HepG2 (cell line): ENCODE measurements around the gene ELP6. TPM values are rescaled to one million over a fixed set of nuclear protein-coding genes. Genes with fewer than 3 reads are reported as not detected.

Source experiments
- ARNT ChIP-seq: fragments of 450-650 bp; IDR thresholded peaks from 2 replicates; pipeline ENCODE4 v1.6.1; 2017
- CENPT ChIP-seq: sonication (generic); formaldehyde crosslinking; IDR thresholded peaks from 2 replicates; pipeline ENCODE4 v1.8.0; 2022; ENCODE audit warnings: low read depth, mild to moderate bottlenecking, moderate library complexity, missing genetic modification reagents
- DNMT3B ChIP-seq: conservative IDR thresholded peaks from 2 replicates; pipeline ENCODE4 v1.6.1; 2016; ENCODE audit warnings: missing biosample characterization, control low read depth
- FOSL2 ChIP-seq: sonication (generic); formaldehyde crosslinking; IDR thresholded peaks from 2 replicates; pipeline ENCODE4 v1.4.0; 2020; ENCODE audit warnings: missing genetic modification reagents
- GATAD2A ChIP-seq: IDR thresholded peaks from 2 replicates; pipeline ENCODE4 v1.6.1; 2016
- HMG20A ChIP-seq: IDR thresholded peaks from 2 replicates; pipeline ENCODE4 v1.6.1; 2016; ENCODE audit warnings: borderline replicate concordance
- HNRNPK ChIP-seq: fragments of 200-400 bp; formaldehyde crosslinking; IDR thresholded peaks from 2 replicates; pipeline ENCODE4 v1.6.1; 2018; ENCODE audit warnings: low read length, low read depth, moderate library complexity, mild to moderate bottlenecking; ENCODE audit not compliant: poor library complexity, severe bottlenecking
- HNRNPLL ChIP-seq: fragments of 200-400 bp; formaldehyde crosslinking; IDR thresholded peaks from 2 replicates; pipeline ENCODE4 v1.6.1; 2017; ENCODE audit warnings: mild to moderate bottlenecking, low read depth, low read length; ENCODE audit not compliant: poor library complexity, severe bottlenecking
- KLF6 ChIP-seq: IDR thresholded peaks from 2 replicates; pipeline ENCODE4 v1.8.0; 2016; ENCODE audit warnings: missing biosample characterization, missing genetic modification reagents
- MED1 ChIP-seq: sonication (generic); formaldehyde crosslinking; IDR thresholded peaks from 2 replicates; pipeline ENCODE4 v1.4.0; 2020; ENCODE audit warnings: missing genetic modification reagents
- PHF20 ChIP-seq: sonication (generic); formaldehyde crosslinking; IDR thresholded peaks from 2 replicates; pipeline ENCODE4 v1.5.0; 2020; ENCODE audit warnings: mild to moderate bottlenecking, missing genetic modification reagents
- RBFOX2 ChIP-seq: fragments of 200-400 bp; formaldehyde crosslinking; IDR thresholded peaks from 2 replicates; pipeline ENCODE4 v1.6.1; 2017; ENCODE audit warnings: low read depth, mild to moderate bottlenecking, low read length
- SALL2 ChIP-seq: sonication (generic); formaldehyde crosslinking; IDR thresholded peaks from 2 replicates; pipeline ENCODE4 v1.8.1; 2023; ENCODE audit warnings: mild to moderate bottlenecking, missing genetic modification reagents, inconsistent platforms
- SNAI1 ChIP-seq: sonication (generic); formaldehyde crosslinking; IDR thresholded peaks from 2 replicates; pipeline ENCODE4 v1.5.0; 2020; ENCODE audit warnings: mild to moderate bottlenecking, missing genetic modification reagents, borderline replicate concordance
- TBX2 ChIP-seq: sonication (generic); formaldehyde crosslinking; IDR thresholded peaks from 2 replicates; pipeline ENCODE4 v1.5.0; 2020; ENCODE audit warnings: missing genetic modification reagents, mild to moderate bottlenecking, borderline replicate concordance
- TEAD2 ChIP-seq: sonication (generic); formaldehyde crosslinking; IDR thresholded peaks from 2 replicates; pipeline ENCODE4 v1.9.0; 2021; ENCODE audit warnings: missing genetic modification reagents
- ZFP36L1 ChIP-seq: sonication (generic); formaldehyde crosslinking; IDR thresholded peaks from 2 replicates; pipeline ENCODE4 v1.8.0; 2022; ENCODE audit warnings: mild to moderate bottlenecking, missing genetic modification reagents, moderate library complexity
- ZFX ChIP-seq: sonication (generic); formaldehyde crosslinking; IDR thresholded peaks from 2 replicates; pipeline ENCODE4 v1.4.0; 2020; ENCODE audit warnings: mild to moderate bottlenecking, low read depth, missing genetic modification reagents, moderate library complexity
- ZKSCAN5 ChIP-seq: sonication (generic); formaldehyde crosslinking; IDR thresholded peaks from 2 replicates; pipeline ENCODE4 v1.5.1; 2020; ENCODE audit warnings: mild to moderate bottlenecking, missing genetic modification reagents
- ZMYM2 ChIP-seq: sonication (generic); formaldehyde crosslinking; IDR thresholded peaks from 2 replicates; pipeline ENCODE4 v1.8.0; 2022; ENCODE audit warnings: mild to moderate bottlenecking, missing genetic modification reagents
- ZNF143 ChIP-seq: sonication (generic); formaldehyde crosslinking; IDR thresholded peaks from 2 replicates; pipeline ENCODE4 v1.4.0; 2020; ENCODE audit warnings: missing genetic modification reagents
- ZNF263 ChIP-seq: sonication (generic); formaldehyde crosslinking; IDR thresholded peaks from 2 replicates; pipeline ENCODE4 v1.4.0; 2020; ENCODE audit warnings: missing genetic modification reagents
- ZNF644 ChIP-seq: IDR thresholded peaks from 2 replicates; pipeline ENCODE4 v1.6.1; 2016; ENCODE audit warnings: low read depth
- ZNF766 ChIP-seq: sonication (generic); formaldehyde crosslinking; IDR thresholded peaks from 2 replicates; pipeline ENCODE4 v1.5.0; 2020; ENCODE audit warnings: missing genetic modification reagents, borderline replicate concordance
- ZNF782 ChIP-seq: sonication (generic); formaldehyde crosslinking; IDR thresholded peaks from 2 replicates; pipeline ENCODE4 v1.4.0; 2020; ENCODE audit warnings: missing genetic modification reagents, mild to moderate bottlenecking, borderline replicate concordance
- ZSCAN31 ChIP-seq: sonication (generic); formaldehyde crosslinking; IDR thresholded peaks from 2 replicates; pipeline ENCODE4 v1.5.0; 2020; ENCODE audit warnings: low read depth, mild to moderate bottlenecking, missing genetic modification reagents
- polyA plus RNA-seq, 8 experiments: library from polyadenylated mRNA; depleted of rRNA in 3 of 8; stranded (reverse) in 7 of 8; unstranded in 1 of 8; fragments of >200 nt; fragmentation: Illumina TruSeq in 4 of 8; extraction: Trizol in 4 of 8; gene quantifications; 2 replicates each; pipeline versions ENCODE4 v1.2.1 to v1.2.3, GENCODE V29; 2011 to 2016; ENCODE audit warnings: low read depth in 4 of 8, missing spikeins in 1 of 8, mixed read lengths in 1 of 8; ENCODE audit not compliant: insufficient read depth in 1 of 8
- total RNA-seq, 5 experiments: library from RNA; depleted of rRNA; stranded (reverse); fragments of >200 nt; fragmentation: Illumina TruSeq; extraction: Trizol; gene quantifications; 2 replicates each; pipeline ENCODE4 v1.2.3, GENCODE V29; 2016; ENCODE audit warnings: low read depth in 1 of 5
- TF ChIP-seq, protein P1 (sequence below): IDR thresholded peaks from 2 replicates; pipeline ENCODE4 v1.6.1; 2016; ENCODE audit warnings: low read depth, control low read depth
- TF ChIP-seq, protein P2 (sequence below): sonication (generic); formaldehyde crosslinking; IDR thresholded peaks from 2 replicates; pipeline ENCODE4 v1.4.0; 2020; ENCODE audit warnings: low read depth, mild to moderate bottlenecking, missing genetic modification reagents
- TF ChIP-seq, protein P3 (sequence below): sonication (generic); formaldehyde crosslinking; IDR thresholded peaks from 2 replicates; pipeline ENCODE4 v1.8.0; 2022; ENCODE audit warnings: mild to moderate bottlenecking, missing genetic modification reagents, moderate library complexity
- TF ChIP-seq, protein P4 (sequence below): IDR thresholded peaks from 2 replicates; pipeline ENCODE4 v1.6.1; 2012; ENCODE audit warnings: inconsistent platforms

The ELP6 gene
- total and polyA plus RNA-seq, 2 of the 13 experiments (the other 11 are each of a cell fraction or from before 2014, with no cell fraction given), result 45.0 to 49.3 TPM

DNA sequence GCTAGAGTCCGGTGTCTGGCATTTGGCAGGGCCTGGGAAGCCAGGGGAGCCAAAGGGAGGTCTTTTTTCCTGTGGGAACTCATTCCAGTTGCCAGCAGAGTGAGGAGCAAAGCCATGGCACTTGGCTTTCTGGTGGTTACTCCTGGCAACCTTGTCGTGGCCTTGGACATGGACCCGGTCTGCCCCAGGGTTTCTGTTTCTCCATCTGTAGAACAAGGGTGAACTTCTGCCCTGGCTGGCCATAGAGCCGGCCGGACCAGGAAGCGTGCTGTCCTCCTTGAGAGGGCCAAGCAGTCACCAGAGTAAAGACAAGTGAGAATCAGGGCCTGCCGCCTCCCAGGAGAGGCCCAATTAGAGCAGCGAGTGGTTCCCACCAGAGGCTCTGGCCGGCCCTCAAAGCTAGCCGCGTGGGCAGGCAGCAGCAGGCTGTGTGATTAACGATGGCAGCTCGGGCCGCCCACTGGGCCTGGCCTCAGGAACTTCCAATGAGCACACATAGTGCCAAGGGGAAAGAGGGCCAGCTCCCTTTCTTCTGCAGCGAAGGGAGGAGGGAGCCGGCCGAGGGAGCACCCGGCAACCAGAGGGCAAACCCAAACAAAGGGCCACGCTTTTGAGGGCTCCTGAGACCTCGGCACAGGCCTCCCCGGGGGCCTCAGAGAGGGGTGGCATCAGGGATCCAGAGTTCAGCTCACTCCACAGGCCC is 29.1 kb upstream of the ELP6 start (continued):
- no peak for TF ChIP-seq DNMT3B (CRISPR knock-in tag)
- TF ChIP-seq MED1 (CRISPR knock-in tag), result no peak
- TF ChIP-seq ZNF644 (CRISPR knock-in tag), result peak; percentile 22
- TF ChIP-seq GATAD2A (CRISPR knock-in tag), result peak; percentile 41; the same call in 1 of the 2 replicates
- no peak for TF ChIP-seq ZFP36L1
- TF ChIP-seq ARNT, result no peak
- TF ChIP-seq FOSL2 (CRISPR knock-in tag), result 0 out of 2 replicates have a peak, but pooled peaks have one; percentile 9
- TF ChIP-seq RBFOX2, result no peak
- TF ChIP-seq HNRNPK, result no peak
- TF ChIP-seq, protein P1, sequence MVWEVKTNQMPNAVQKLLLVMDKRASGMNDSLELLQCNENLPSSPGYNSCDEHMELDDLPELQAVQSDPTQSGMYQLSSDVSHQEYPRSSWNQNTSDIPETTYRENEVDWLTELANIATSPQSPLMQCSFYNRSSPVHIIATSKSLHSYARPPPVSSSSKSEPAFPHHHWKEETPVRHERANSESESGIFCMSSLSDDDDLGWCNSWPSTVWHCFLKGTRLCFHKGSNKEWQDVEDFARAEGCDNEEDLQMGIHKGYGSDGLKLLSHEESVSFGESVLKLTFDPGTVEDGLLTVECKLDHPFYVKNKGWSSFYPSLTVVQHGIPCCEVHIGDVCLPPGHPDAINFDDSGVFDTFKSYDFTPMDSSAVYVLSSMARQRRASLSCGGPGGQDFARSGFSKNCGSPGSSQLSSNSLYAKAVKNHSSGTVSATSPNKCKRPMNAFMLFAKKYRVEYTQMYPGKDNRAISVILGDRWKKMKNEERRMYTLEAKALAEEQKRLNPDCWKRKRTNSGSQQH (CRISPR knock-in tag), result no peak
- TF ChIP-seq ZFX (CRISPR knock-in tag), result peak; percentile 79
- TF ChIP-seq ZNF782 (CRISPR knock-in tag), result no peak
- no peak for TF ChIP-seq TEAD2 (CRISPR knock-in tag)
- TF ChIP-seq ZNF263, result peak; percentile 95
- TF ChIP-seq ZMYM2 (CRISPR knock-in tag), result no peak
- TF ChIP-seq, protein P2, sequence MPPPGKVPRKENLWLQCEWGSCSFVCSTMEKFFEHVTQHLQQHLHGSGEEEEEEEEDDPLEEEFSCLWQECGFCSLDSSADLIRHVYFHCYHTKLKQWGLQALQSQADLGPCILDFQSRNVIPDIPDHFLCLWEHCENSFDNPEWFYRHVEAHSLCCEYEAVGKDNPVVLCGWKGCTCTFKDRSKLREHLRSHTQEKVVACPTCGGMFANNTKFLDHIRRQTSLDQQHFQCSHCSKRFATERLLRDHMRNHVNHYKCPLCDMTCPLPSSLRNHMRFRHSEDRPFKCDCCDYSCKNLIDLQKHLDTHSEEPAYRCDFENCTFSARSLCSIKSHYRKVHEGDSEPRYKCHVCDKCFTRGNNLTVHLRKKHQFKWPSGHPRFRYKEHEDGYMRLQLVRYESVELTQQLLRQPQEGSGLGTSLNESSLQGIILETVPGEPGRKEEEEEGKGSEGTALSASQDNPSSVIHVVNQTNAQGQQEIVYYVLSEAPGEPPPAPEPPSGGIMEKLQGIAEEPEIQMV (CRISPR knock-in tag), result no peak
- TF ChIP-seq SNAI1, result no peak
- no peak for TF ChIP-seq ZSCAN31 (CRISPR knock-in tag)
- TF ChIP-seq ZKSCAN5, result no peak
- no peak for TF ChIP-seq TBX2
- TF ChIP-seq ZNF143, result no peak
- no peak for TF ChIP-seq HNRNPLL
- TF ChIP-seq PHF20 (CRISPR knock-in tag), result no peak
- TF ChIP-seq ZNF766 (CRISPR knock-in tag), result no peak; the same call in 1 of the 2 replicates
- TF ChIP-seq, protein P3, sequence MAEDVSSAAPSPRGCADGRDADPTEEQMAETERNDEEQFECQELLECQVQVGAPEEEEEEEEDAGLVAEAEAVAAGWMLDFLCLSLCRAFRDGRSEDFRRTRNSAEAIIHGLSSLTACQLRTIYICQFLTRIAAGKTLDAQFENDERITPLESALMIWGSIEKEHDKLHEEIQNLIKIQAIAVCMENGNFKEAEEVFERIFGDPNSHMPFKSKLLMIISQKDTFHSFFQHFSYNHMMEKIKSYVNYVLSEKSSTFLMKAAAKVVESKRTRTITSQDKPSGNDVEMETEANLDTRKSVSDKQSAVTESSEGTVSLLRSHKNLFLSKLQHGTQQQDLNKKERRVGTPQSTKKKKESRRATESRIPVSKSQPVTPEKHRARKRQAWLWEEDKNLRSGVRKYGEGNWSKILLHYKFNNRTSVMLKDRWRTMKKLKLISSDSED (CRISPR knock-in tag), result no peak
- TF ChIP-seq, protein P4, sequence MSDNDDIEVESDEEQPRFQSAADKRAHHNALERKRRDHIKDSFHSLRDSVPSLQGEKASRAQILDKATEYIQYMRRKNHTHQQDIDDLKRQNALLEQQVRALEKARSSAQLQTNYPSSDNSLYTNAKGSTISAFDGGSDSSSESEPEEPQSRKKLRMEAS, result peak; percentile 86
- TF ChIP-seq HMG20A, result no peak
- TF ChIP-seq SALL2 (CRISPR knock-in tag), result no peak
- no peak for TF ChIP-seq CENPT (CRISPR knock-in tag)
- TF ChIP-seq KLF6 (CRISPR knock-in tag), result 0 out of 2 replicates have a peak, but pooled peaks have one; percentile 42
